Measurements from ENCODE around the gene RAB3C.

GRCh38 chr5:58851153-58851552, 268.3 kb downstream of the RAB3C start:
- no peak for TF ChIP-seq EZH2phosphoT487 (IDR thresholded peaks at IDR 0.05; ENCODE audit: borderline replicate concordance)
- TF ChIP-seq CTCF (conservative IDR thresholded peaks at IDR 0.05; ENCODE audit: low read length), result no peak
